ENCODE data around the gene TSC22D2. TPM values are rescaled to one million over a fixed set of nuclear protein-coding genes. Genes with fewer than 3 reads are reported as not detected.

The TSC22D2 gene
- total RNA-seq, 2 donors from 2014 or later: 16.7 to 31.7 TPM

- no peak for TF ChIP-seq CTCF (IDR thresholded peaks at IDR 0.05)
- H3K27ac ChIP-seq: no peak overlapping the region
- intact Hi-C loops (cut with DNase I): no loop called here
- H3K9ac ChIP-seq (ENCODE audit: low read depth in 2 of 2, low read length in 2 of 2): no peak overlapping the region
- no peaks in the 10 kb centered on the region for H3K27me3 ChIP-seq
- no peak overlapping the region for H3K4me3 ChIP-seq
- H3K4me1 ChIP-seq: no peaks in the 10 kb centered on the region
- H3K9me3 ChIP-seq: no peaks in the 10 kb centered on the region
- no peaks in the 10 kb centered on the region for H3K36me3 ChIP-seq
- no peak for DNase-seq
These were observed 42.9 kb upstream of the TSC22D2 start for GRCh38 chr3:150365132-150365604.

- Histone ChIP-seq H3K27ac (no peak overlapping the region), H3K27me3 (no peaks in the 10 kb centered on the region), H3K4me3 (no peak overlapping the region), H3K9me3 (no peaks in the 10 kb centered on the region), H3K36me3 (no peaks in the 10 kb centered on the region), H3K9ac (ENCODE audit: low read depth in 2 of 2, low read length in 2 of 2) (no peak overlapping the region), H3K4me1 (no peaks in the 10 kb centered on the region)
- intact Hi-C loops (cut with DNase I): no loop called here
- no peak for TF ChIP-seq CTCF (IDR thresholded peaks at IDR 0.05)
- no peak for DNase-seq
These were observed 40.3 kb upstream of the TSC22D2 start for GRCh38 chr3:150367757-150368156.

GRCh38 chr3:150370122-150370602 is 37.9 kb upstream of the TSC22D2 start:
- no peak overlapping the region for H3K9ac ChIP-seq (ENCODE audit: low read depth in 2 of 2, low read length in 2 of 2)
- no peak overlapping the region for H3K27ac ChIP-seq
- no peak overlapping the region for H3K4me3 ChIP-seq
- H3K4me1 ChIP-seq: no peaks in the 10 kb centered on the region
- no peaks in the 10 kb centered on the region for H3K9me3 ChIP-seq
- intact Hi-C loops (cut with DNase I): no loop called here
- peak; percentile 45 for DNase-seq
- H3K36me3 ChIP-seq: no peaks in the 10 kb centered on the region
- TF ChIP-seq CTCF (IDR thresholded peaks at IDR 0.05): no peak
- no peaks in the 10 kb centered on the region for H3K27me3 ChIP-seq

- Histone ChIP-seq H3K9ac (ENCODE audit: low read depth in 2 of 2, low read length in 2 of 2) (no peak overlapping the region), H3K4me3 (peak overlapping the region; percentile 10)
- intact Hi-C loops (cut with DNase I): no loop called here
These were observed 37.1 kb upstream of the TSC22D2 start for GRCh38 chr3:150370999-150371398.

GRCh38 chr3:150371741-150372254 is 36.3 kb upstream of the TSC22D2 start:
- intact Hi-C loops (cut with DNase I): no loop called here
- Histone ChIP-seq H3K9ac (ENCODE audit: low read depth in 2 of 2, low read length in 2 of 2) (peak overlapping the region in 1 of 2 donors; percentile 73), H3K4me3 (peak overlapping the region; percentile 10), H3K27me3 (no peaks in the 10 kb centered on the region), H3K9me3 (no peaks in the 10 kb centered on the region), H3K36me3 (no peaks in the 10 kb centered on the region), H3K4me1 (no peaks in the 10 kb centered on the region), H3K27ac (peak overlapping the region; percentile 61)
- DNase-seq: peak; percentile 68
- TF ChIP-seq CTCF (IDR thresholded peaks at IDR 0.05): no peak

More at GRCh38 chr3:150370999-150371398, 37.1 kb upstream of the TSC22D2 start:
- Histone ChIP-seq H3K27me3 (no peaks in the 10 kb centered on the region), H3K36me3 (no peaks in the 10 kb centered on the region), H3K4me1 (no peaks in the 10 kb centered on the region), H3K27ac (peak overlapping the region; percentile 61), H3K9me3 (no peaks in the 10 kb centered on the region)
- TF ChIP-seq CTCF (IDR thresholded peaks at IDR 0.05): no peak
- DNase-seq: no peak
